Ishikawa (cell line): ENCODE results near the gene ATL3.

Source experiments
- CEBPB ChIP-seq: IDR thresholded peaks from 2 replicates; pipeline ENCODE4 v1.6.1; 2012
- CREB1 ChIP-seq: IDR thresholded peaks from 2 replicates; pipeline ENCODE4 v1.6.1; 2012; ENCODE audit warnings: low read depth
- EGR1 ChIP-seq: IDR thresholded peaks from 2 replicates; pipeline ENCODE4 v1.6.1; 2012
- FOXM1 ChIP-seq: IDR thresholded peaks from 2 replicates; pipeline ENCODE4 v1.6.1; 2012; ENCODE audit warnings: low read depth, borderline replicate concordance
- TAF1 ChIP-seq: IDR thresholded peaks from 2 replicates; pipeline ENCODE4 v1.6.1; 2012; ENCODE audit warnings: low read depth, mild to moderate bottlenecking
- TEAD4 ChIP-seq: IDR thresholded peaks from 2 replicates; pipeline ENCODE4 v1.6.1; 2012
- YY1 ChIP-seq: IDR thresholded peaks from 2 replicates; pipeline ENCODE4 v1.6.1; 2012; ENCODE audit warnings: low read depth
- TF ChIP-seq, protein P1 (sequence below): IDR thresholded peaks from 2 replicates; pipeline ENCODE4 v1.6.1; 2012
- TF ChIP-seq, protein P2 (sequence below): IDR thresholded peaks from 2 replicates; pipeline ENCODE4 v1.6.1; 2012

DNA sequence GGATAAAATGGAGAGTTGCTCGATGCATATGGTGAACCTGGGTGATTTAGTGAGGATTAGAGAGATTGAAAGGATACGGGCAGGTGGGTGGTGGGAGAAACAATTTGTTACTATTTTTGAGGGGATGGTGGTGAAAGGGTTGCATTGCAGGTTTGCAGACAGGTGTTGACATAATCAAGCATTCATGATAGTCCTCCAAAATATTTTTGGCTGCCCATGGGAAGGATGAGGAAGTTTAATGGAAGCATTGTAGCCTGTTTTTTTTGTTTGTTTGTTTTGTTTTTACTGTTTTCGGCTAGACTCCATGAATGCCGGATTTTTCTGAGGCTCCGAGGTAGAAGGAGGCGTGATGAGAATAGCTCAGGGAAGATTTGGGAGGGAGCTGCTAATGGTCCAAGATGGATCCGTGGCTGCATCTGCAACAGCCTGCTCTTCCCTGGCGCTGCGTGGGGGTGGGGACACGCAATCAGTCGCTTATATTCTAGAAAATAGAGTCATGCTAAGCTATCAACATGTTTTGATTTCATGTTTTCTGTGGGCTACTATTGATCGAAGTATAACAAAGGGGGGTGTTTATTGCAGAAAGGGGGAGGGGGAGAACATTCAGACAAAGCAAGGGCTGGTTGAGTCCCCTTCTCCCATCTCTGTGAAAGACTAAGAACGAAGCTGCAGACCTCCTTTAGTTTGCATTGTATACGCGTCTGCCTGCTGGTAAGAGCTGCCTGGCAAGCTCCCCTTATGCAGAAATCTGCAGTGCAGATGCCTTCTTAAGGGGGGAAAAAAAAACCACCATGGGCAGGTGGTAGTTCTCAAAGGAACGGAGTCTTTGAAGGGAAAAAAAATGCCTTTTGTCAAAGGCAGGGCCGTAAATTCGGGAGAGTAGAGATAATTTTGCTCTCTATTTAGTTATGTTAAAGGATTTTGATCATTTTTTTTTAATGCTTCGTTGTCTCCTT is 11.2 kb upstream of the ATL3 start:
- TF ChIP-seq CEBPB (no peak), CREB1 (no peak), TEAD4 (no peak), YY1 (no peak), TAF1 (no peak), EGR1 (no peak), FOXM1 (no peak)
- TF ChIP-seq, protein P1, sequence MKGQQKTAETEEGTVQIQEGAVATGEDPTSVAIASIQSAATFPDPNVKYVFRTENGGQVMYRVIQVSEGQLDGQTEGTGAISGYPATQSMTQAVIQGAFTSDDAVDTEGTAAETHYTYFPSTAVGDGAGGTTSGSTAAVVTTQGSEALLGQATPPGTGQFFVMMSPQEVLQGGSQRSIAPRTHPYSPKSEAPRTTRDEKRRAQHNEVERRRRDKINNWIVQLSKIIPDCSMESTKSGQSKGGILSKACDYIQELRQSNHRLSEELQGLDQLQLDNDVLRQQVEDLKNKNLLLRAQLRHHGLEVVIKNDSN: no peak
- TF ChIP-seq, protein P2, sequence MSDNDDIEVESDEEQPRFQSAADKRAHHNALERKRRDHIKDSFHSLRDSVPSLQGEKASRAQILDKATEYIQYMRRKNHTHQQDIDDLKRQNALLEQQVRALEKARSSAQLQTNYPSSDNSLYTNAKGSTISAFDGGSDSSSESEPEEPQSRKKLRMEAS: no peak
